ENCODE measurements around the gene GALNT2. TPM values are rescaled to one million over a fixed set of nuclear protein-coding genes. Genes with fewer than 3 reads are reported as not detected.

GALNT2 gene
- total and polyA plus RNA-seq, 4 donors, result 47.5 to 182 (median 114) TPM

- H3K36me3 ChIP-seq (ENCODE audit: control insufficient read depth in 4 of 4, insufficient read depth in 3 of 4, low read depth in 1 of 4, low read length in 3 of 4), result peaks cover 10 to 41% (median 34%) of the 10 kb centered on the region in 4 donors
These were observed 189.0 kb downstream of the GALNT2 start for GRCh38 chr1:230255991-230256390.

More at GRCh38 chr1:230255991-230256390, 189.0 kb downstream of the GALNT2 start:
- Histone ChIP-seq H3K9me3 (ENCODE audit: control insufficient read depth in 4 of 4, low read length in 3 of 4) (no peaks in the 10 kb centered on the region), H3K4me1 (ENCODE audit: control insufficient read depth in 4 of 4, insufficient read depth in 4 of 4, low read length in 3 of 4) (peaks cover 0 to 4% (median 0%) of the 10 kb centered on the region in 4 donors), H3K27ac (ENCODE audit: low read depth in 1 of 2, low read length in 2 of 2) (no peak overlapping the region), H3K9ac (ENCODE audit: low read depth in 1 of 2, low read length in 2 of 2) (no peak overlapping the region), H3K4me3 (ENCODE audit: low read depth in 1 of 3, low read length in 3 of 3) (no peak overlapping the region), H3K27me3 (ENCODE audit: control insufficient read depth in 4 of 4, insufficient read depth in 4 of 4, low read length in 3 of 4) (no peaks in the 10 kb centered on the region)
- no peak for TF ChIP-seq FOXA1 (IDR thresholded peaks at IDR 0.05)
- TF ChIP-seq TAF1 (conservative IDR thresholded peaks at IDR 0.05), result no peak
- TF ChIP-seq CTCF (IDR thresholded peaks at IDR 0.05; ENCODE audit: low read depth, low read length, missing input control), result no peak
- no peak for TF ChIP-seq REST (IDR thresholded peaks at IDR 0.05)
- no peak for TF ChIP-seq ZBTB33 (IDR thresholded peaks at IDR 0.05)
- TF ChIP-seq HNF4A (conservative IDR thresholded peaks at IDR 0.05), result no peak
- no peak for TF ChIP-seq NR2F2 (IDR thresholded peaks at IDR 0.05)
- no peak for TF ChIP-seq ATF3 (IDR thresholded peaks at IDR 0.05)
- no peak for TF ChIP-seq RAD21 (IDR thresholded peaks at IDR 0.05)
- TF ChIP-seq SP1 (IDR thresholded peaks at IDR 0.05), result no peak
- no peak for TF ChIP-seq HNF4G (IDR thresholded peaks at IDR 0.05)
- TF ChIP-seq MAX (IDR thresholded peaks at IDR 0.05), result no peak
- no peak for TF ChIP-seq EGR1 (IDR thresholded peaks at IDR 0.05; ENCODE audit: low read depth in 2 of 2)
- no peak for TF ChIP-seq YY1 (IDR thresholded peaks at IDR 0.05)
- 96% methylated on average over 10 of the region's 10 CpGs for WGBS
- no peak for DNase-seq (ENCODE audit: low spot score)
